Left forelimb (tissue), 1 donor: ENCODE measurements around the gene PC.

ENCODE experiments used
- DNase-seq: peaks from one replicate; pipeline ENCODE4 v3.0.0-alpha.2; 2018; ENCODE audit warnings: low spot score

Gene PC

GRCh38 chr11:66854729-66855211 is 103.4 kb downstream of the PC start:
- DNase-seq, result no peak

- no peak for DNase-seq
Observed at GRCh38 chr11:66854231-66854661, 103.9 kb downstream of the PC start.

GRCh38 chr11:66853242-66854229 is 104.6 kb downstream of the PC start:
- no peak for DNase-seq

GRCh38 chr11:66852466-66853241 is 105.5 kb downstream of the PC start:
- no peak for DNase-seq

- DNase-seq, result no peak
Observed at GRCh38 chr11:66851698-66852465, 106.3 kb downstream of the PC start.

GRCh38 chr11:66851239-66851596 is 107.0 kb downstream of the PC start:
- peak; percentile 54 for DNase-seq

GRCh38 chr11:66850588-66851238 is 107.5 kb downstream of the PC start:
- DNase-seq, result peak; percentile 64

GRCh38 chr11:66850235-66850587 is 108.0 kb downstream of the PC start:
- peak; percentile 55 for DNase-seq

- DNase-seq, result peak; percentile 65
Observed at GRCh38 chr11:66849501-66850234, 108.5 kb downstream of the PC start.

- DNase-seq, result peak; percentile 62
Observed at GRCh38 chr11:66848671-66849500, 109.3 kb downstream of the PC start.

GRCh38 chr11:66847461-66848232 is 110.5 kb downstream of the PC start:
- no peak for DNase-seq

- no peak for DNase-seq
Observed at GRCh38 chr11:66846671-66847091, 111.5 kb downstream of the PC start.

- no peak for DNase-seq
Observed at GRCh38 chr11:66845876-66846212, 112.3 kb downstream of the PC start.

GRCh38 chr11:66845143-66845875 is 112.9 kb downstream of the PC start:
- DNase-seq, result no peak

GRCh38 chr11:66844496-66845142 is 113.6 kb downstream of the PC start:
- no peak for DNase-seq

GRCh38 chr11:66843776-66844495 is 114.2 kb downstream of the PC start:
- DNase-seq, result no peak
